Nephron (organoid): Measurements from ENCODE around the gene TAX1BP1.

Experiments used
- H3K27ac Mint-ChIP-seq, 3 experiments: 2 replicates each; pipeline ENCODE4 v1.8.0; 2020; ENCODE audit warnings: mixed read lengths in 3 of 3, mild to moderate bottlenecking in 2 of 3, moderate library complexity in 1 of 3
- H3K27me3 Mint-ChIP-seq: 2 replicates; pipeline ENCODE4 v1.8.0; 2021; ENCODE audit warnings: low read depth, mild to moderate bottlenecking, moderate library complexity, mixed read lengths
- H3K36me3 Mint-ChIP-seq: 2 replicates; pipeline ENCODE4 v1.8.0; 2020; ENCODE audit warnings: low read depth, mixed read lengths
- H3K4me1 Mint-ChIP-seq: 2 replicates; pipeline ENCODE4 v1.8.0; 2020; ENCODE audit warnings: mixed read lengths
- H3K4me3 Mint-ChIP-seq, 3 experiments: 2 replicates each; pipeline ENCODE4 v1.8.0; 2020; ENCODE audit warnings: mild to moderate bottlenecking in 3 of 3, mixed read lengths in 3 of 3, moderate library complexity in 2 of 3
- H3K9me3 Mint-ChIP-seq: 2 replicates; pipeline ENCODE4 v1.8.0; 2020; ENCODE audit warnings: mixed read lengths
- TF ChIP-seq, protein P1 (sequence below), 3 experiments: fragments of 200-600 bp; sonication (generic); IDR thresholded peaks; one replicate each; pipeline ENCODE4 v1.5.0; 2021; ENCODE audit warnings: antibody characterized with exemption in 3 of 3; ENCODE audit not compliant: unreplicated experiment in 3 of 3

TAX1BP1 gene

GRCh38 chr7:27784399-27785053 is 44.6 kb downstream of the TAX1BP1 start:
- Mint-ChIP-seq H3K36me3 (peaks cover 24% of the 10 kb centered on the region), H3K4me3 (no peak overlapping the region), H3K4me1 (no peaks in the 10 kb centered on the region), H3K27ac (no peak overlapping the region), H3K27me3 (no peaks in the 10 kb centered on the region), H3K9me3 (no peaks in the 10 kb centered on the region)
- TF ChIP-seq, protein P1, sequence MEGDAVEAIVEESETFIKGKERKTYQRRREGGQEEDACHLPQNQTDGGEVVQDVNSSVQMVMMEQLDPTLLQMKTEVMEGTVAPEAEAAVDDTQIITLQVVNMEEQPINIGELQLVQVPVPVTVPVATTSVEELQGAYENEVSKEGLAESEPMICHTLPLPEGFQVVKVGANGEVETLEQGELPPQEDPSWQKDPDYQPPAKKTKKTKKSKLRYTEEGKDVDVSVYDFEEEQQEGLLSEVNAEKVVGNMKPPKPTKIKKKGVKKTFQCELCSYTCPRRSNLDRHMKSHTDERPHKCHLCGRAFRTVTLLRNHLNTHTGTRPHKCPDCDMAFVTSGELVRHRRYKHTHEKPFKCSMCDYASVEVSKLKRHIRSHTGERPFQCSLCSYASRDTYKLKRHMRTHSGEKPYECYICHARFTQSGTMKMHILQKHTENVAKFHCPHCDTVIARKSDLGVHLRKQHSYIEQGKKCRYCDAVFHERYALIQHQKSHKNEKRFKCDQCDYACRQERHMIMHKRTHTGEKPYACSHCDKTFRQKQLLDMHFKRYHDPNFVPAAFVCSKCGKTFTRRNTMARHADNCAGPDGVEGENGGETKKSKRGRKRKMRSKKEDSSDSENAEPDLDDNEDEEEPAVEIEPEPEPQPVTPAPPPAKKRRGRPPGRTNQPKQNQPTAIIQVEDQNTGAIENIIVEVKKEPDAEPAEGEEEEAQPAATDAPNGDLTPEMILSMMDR (IDR thresholded peaks at IDR 0.05; ENCODE audit: unreplicated experiment in 3 of 3): peak; percentile 54 to 67 (median 60)

DNA sequence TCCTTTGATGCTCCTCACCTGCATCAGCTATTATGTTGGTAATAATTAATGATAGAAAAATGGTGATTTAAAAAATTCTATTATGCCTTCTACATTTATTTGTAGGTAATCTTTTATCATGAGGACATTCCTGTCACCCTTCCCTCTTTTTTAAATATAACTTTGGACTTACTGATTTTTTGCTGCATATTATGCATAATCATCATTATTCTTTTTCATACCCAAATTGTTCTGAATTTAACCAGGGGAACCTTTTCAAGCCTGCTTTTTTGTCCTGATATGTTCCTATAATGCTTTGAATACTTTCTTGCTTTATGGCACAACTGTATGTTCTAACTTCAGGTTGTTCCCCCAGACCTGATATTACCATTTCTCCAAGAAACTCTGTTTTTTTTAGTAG is 48.5 kb downstream of the TAX1BP1 start:
- H3K4me3 Mint-ChIP-seq: no peak overlapping the region
- no peak overlapping the region for H3K27ac Mint-ChIP-seq
- H3K4me1 Mint-ChIP-seq: no peaks in the 10 kb centered on the region
- no peaks in the 10 kb centered on the region for H3K9me3 Mint-ChIP-seq
- H3K36me3 Mint-ChIP-seq: peaks cover 38% of the 10 kb centered on the region
- H3K27me3 Mint-ChIP-seq: no peaks in the 10 kb centered on the region
- TF ChIP-seq, protein P1 (IDR thresholded peaks at IDR 0.05; ENCODE audit: unreplicated experiment in 3 of 3): no peak

- Mint-ChIP-seq H3K9me3 (no peaks in the 10 kb centered on the region), H3K27ac (no peak overlapping the region), H3K4me1 (no peaks in the 10 kb centered on the region), H3K36me3 (peaks cover 49% of the 10 kb centered on the region), H3K4me3 (no peak overlapping the region), H3K27me3 (no peaks in the 10 kb centered on the region)
- TF ChIP-seq, protein P1 (IDR thresholded peaks at IDR 0.05; ENCODE audit: unreplicated experiment in 3 of 3): no peak
These were observed 53.8 kb downstream of the TAX1BP1 start for GRCh38 chr7:27793780-27794179.

- TF ChIP-seq, protein P1 (IDR thresholded peaks at IDR 0.05; ENCODE audit: unreplicated experiment in 3 of 3): no peak
- no peaks in the 10 kb centered on the region for H3K9me3 Mint-ChIP-seq
- H3K36me3 Mint-ChIP-seq: peaks cover 53% of the 10 kb centered on the region
- no peak overlapping the region for H3K4me3 Mint-ChIP-seq
- H3K27me3 Mint-ChIP-seq: no peaks in the 10 kb centered on the region
- H3K27ac Mint-ChIP-seq: no peak overlapping the region
- no peaks in the 10 kb centered on the region for H3K4me1 Mint-ChIP-seq
These were observed 56.0 kb downstream of the TAX1BP1 start for GRCh38 chr7:27795977-27796376.

GRCh38 chr7:27799212-27799611 is 59.2 kb downstream of the TAX1BP1 start:
- Mint-ChIP-seq H3K27ac (no peak overlapping the region), H3K36me3 (peaks cover 48% of the 10 kb centered on the region), H3K9me3 (no peaks in the 10 kb centered on the region), H3K27me3 (no peaks in the 10 kb centered on the region), H3K4me3 (no peak overlapping the region), H3K4me1 (no peaks in the 10 kb centered on the region)
- TF ChIP-seq, protein P1 (IDR thresholded peaks at IDR 0.05; ENCODE audit: unreplicated experiment in 3 of 3): no peak

- H3K27ac Mint-ChIP-seq: no peak overlapping the region
- no peak overlapping the region for H3K4me3 Mint-ChIP-seq
- peaks cover 30% of the 10 kb centered on the region for H3K36me3 Mint-ChIP-seq
- no peaks in the 10 kb centered on the region for H3K9me3 Mint-ChIP-seq
- H3K4me1 Mint-ChIP-seq: no peaks in the 10 kb centered on the region
- TF ChIP-seq, protein P1 (IDR thresholded peaks at IDR 0.05; ENCODE audit: unreplicated experiment in 3 of 3): no peak
- H3K27me3 Mint-ChIP-seq: no peaks in the 10 kb centered on the region
These were observed 63.0 kb downstream of the TAX1BP1 start for GRCh38 chr7:27802999-27803398.
